NCI-H1417 treated with DMSO at 0.1 percent for 48 hours (cell line): Measurements from ENCODE around the gene KLHL1.
A peak's percentile ranks its signal among the peaks of the same experiment; 100 is the strongest.

Experiments
- DNase-seq: peaks from one replicate; lab custom pipeline; 2025; lab: John Stamatoyannopoulos, UW

KLHL1 gene

GRCh38 chr13:69857183-69857821 lies 250.9 kb downstream of the KLHL1 start:
- peak; percentile 65 for DNase-seq

GRCh38 chr13:69856331-69856730 lies 251.9 kb downstream of the KLHL1 start:
- DNase-seq: no peak

- no peak for DNase-seq
These were observed 279.7 kb downstream of the KLHL1 start for GRCh38 chr13:69828527-69828926.

- DNase-seq: no peak
These were observed 288.1 kb downstream of the KLHL1 start for GRCh38 chr13:69820180-69820579.

GRCh38 chr13:69817333-69817869 lies 290.9 kb downstream of the KLHL1 start:
- DNase-seq: no peak

- no peak for DNase-seq
These were observed 299.1 kb downstream of the KLHL1 start for GRCh38 chr13:69809152-69809551.

- DNase-seq: no peak
These were observed 312.0 kb downstream of the KLHL1 start for GRCh38 chr13:69796256-69796655.

- DNase-seq: no peak
These were observed 314.3 kb downstream of the KLHL1 start for GRCh38 chr13:69793783-69794453.

- no peak for DNase-seq
These were observed 331.3 kb downstream of the KLHL1 start for GRCh38 chr13:69776937-69777336.

- no peak for DNase-seq
These were observed 338.6 kb downstream of the KLHL1 start for GRCh38 chr13:69769608-69770007.

- no peak for DNase-seq
These were observed 346.7 kb downstream of the KLHL1 start for GRCh38 chr13:69761581-69761980.

GRCh38 chr13:69755101-69755500 lies 353.2 kb downstream of the KLHL1 start:
- no peak for DNase-seq

GRCh38 chr13:69751259-69751658 lies 357.0 kb downstream of the KLHL1 start:
- DNase-seq: no peak

- DNase-seq: no peak
These were observed 370.9 kb downstream of the KLHL1 start for GRCh38 chr13:69737129-69737935.

- DNase-seq: no peak
These were observed 386.6 kb downstream of the KLHL1 start for GRCh38 chr13:69721631-69722030.

- no peak for DNase-seq
These were observed 387.8 kb downstream of the KLHL1 start for GRCh38 chr13:69720278-69720983.

- no peak for DNase-seq
These were observed 401.4 kb downstream of the KLHL1 start for GRCh38 chr13:69706807-69707206.

- no peak for DNase-seq
These were observed 403.9 kb downstream of the KLHL1 start for GRCh38 chr13:69704311-69704710.

GRCh38 chr13:69690999-69691398 lies 417.3 kb downstream of the KLHL1 start:
- no peak for DNase-seq

GRCh38 chr13:69683921-69684686 lies 424.1 kb downstream of the KLHL1 start:
- no peak for DNase-seq

GRCh38 chr13:69681722-69682121 lies 426.5 kb downstream of the KLHL1 start:
- no peak for DNase-seq
